T-helper 1 cell treated with Interleukin-12 subunit alpha and Interleukin-12 subunit beta and Interleukin-4 antibody, amounts not matched to agents 30 μg/mL and 1 μg/mL, for 36 hours (primary cell): ENCODE data around the gene HK2.

Source experiments
- H3K27ac Mint-ChIP-seq: one replicate; pipeline ENCODE4 v1.8.0; 2021; ENCODE audit warnings: mild to moderate bottlenecking, mixed read lengths
- H3K27me3 Mint-ChIP-seq: one replicate; pipeline ENCODE4 v1.8.0; 2021; ENCODE audit warnings: low read depth, mixed read lengths
- H3K36me3 Mint-ChIP-seq: one replicate; pipeline ENCODE4 v1.8.0; 2021; ENCODE audit warnings: low read depth, mixed read lengths
- H3K4me1 Mint-ChIP-seq: one replicate; pipeline ENCODE4 v1.8.0; 2021; ENCODE audit warnings: low read depth, mixed read lengths
- H3K4me3 Mint-ChIP-seq: one replicate; pipeline ENCODE4 v1.8.0; 2021; ENCODE audit warnings: mild to moderate bottlenecking, moderate library complexity, mixed read lengths
- H3K9me3 Mint-ChIP-seq: one replicate; pipeline ENCODE4 v1.8.0; 2021; ENCODE audit warnings: mixed read lengths

HK2 gene

DNA sequence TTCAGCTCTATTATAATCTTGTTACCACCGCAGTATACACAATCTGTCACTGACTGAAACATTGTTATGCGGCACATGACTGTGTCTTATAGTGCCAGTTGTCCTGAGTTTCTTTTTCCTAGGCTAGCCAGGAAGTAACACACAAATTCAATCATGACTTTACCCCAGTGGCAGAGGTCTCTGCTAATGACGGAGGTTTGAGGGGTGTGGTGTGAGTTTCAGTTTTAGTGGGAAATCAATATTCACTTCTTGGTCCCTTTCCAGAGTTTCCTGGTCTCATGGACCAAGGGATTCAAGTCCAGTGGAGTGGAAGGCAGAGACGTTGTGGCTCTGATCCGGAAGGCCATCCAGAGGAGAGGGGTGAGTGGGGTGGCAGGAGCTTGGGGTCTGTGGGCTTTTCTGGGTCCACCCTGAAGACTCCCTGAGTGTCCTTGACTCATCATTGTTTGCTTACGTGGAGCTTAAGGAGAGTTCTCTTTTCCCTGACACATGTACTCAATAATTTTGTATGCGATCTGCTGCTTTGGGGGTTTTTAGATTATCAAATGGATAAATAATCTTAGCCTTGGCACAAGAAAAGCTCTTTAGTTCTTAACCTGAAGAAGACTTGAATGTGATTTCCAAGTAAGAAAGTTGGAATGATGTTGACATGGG lies 39.2 kb downstream of the HK2 start:
- Mint-ChIP-seq H3K36me3 (peaks cover 33% of the 10 kb centered on the region), H3K9me3 (no peaks in the 10 kb centered on the region), H3K27me3 (no peaks in the 10 kb centered on the region), H3K4me1 (peaks cover 12% of the 10 kb centered on the region), H3K27ac (no peak overlapping the region), H3K4me3 (no peak overlapping the region)

GRCh38 chr2:74873678-74874640 lies 40.0 kb downstream of the HK2 start:
- H3K9me3 Mint-ChIP-seq = no peaks in the 10 kb centered on the region
- no peaks in the 10 kb centered on the region for H3K27me3 Mint-ChIP-seq
- peaks cover 6% of the 10 kb centered on the region for H3K4me1 Mint-ChIP-seq
- peaks cover 28% of the 10 kb centered on the region for H3K36me3 Mint-ChIP-seq
- no peak overlapping the region for H3K27ac Mint-ChIP-seq
- no peak overlapping the region for H3K4me3 Mint-ChIP-seq

- H3K27me3 Mint-ChIP-seq = no peaks in the 10 kb centered on the region
- H3K27ac Mint-ChIP-seq = peak overlapping the region; percentile 17
- H3K36me3 Mint-ChIP-seq = peaks cover 40% of the 10 kb centered on the region
- no peak overlapping the region for H3K4me3 Mint-ChIP-seq
- no peaks in the 10 kb centered on the region for H3K9me3 Mint-ChIP-seq
- H3K4me1 Mint-ChIP-seq = peaks cover 6% of the 10 kb centered on the region
Measured at GRCh38 chr2:74876081-74876886, 42.4 kb downstream of the HK2 start.

DNA sequence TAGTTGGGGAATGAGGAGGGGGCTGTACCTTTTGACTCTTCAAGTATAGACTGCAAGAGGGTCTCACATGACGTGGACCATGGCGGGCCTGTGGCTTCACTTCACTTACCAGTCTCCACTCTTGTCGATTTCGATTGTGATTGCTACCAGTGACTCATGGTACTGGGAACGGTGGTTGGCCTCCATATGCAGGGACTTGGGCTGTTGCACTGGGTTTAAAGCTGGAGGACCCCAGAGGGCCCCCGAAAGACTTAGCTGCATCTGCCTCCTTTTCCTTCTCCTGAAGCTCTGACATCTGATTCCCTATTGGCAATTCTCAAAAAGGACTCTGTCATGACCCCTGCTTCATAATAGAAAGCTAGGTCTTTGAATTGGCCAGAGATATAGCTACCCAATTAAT lies 43.4 kb downstream of the HK2 start:
- Mint-ChIP-seq H3K4me1 (peaks cover 6% of the 10 kb centered on the region), H3K27me3 (no peaks in the 10 kb centered on the region), H3K4me3 (no peak overlapping the region), H3K27ac (no peak overlapping the region), H3K36me3 (peaks cover 43% of the 10 kb centered on the region), H3K9me3 (no peaks in the 10 kb centered on the region)

DNA sequence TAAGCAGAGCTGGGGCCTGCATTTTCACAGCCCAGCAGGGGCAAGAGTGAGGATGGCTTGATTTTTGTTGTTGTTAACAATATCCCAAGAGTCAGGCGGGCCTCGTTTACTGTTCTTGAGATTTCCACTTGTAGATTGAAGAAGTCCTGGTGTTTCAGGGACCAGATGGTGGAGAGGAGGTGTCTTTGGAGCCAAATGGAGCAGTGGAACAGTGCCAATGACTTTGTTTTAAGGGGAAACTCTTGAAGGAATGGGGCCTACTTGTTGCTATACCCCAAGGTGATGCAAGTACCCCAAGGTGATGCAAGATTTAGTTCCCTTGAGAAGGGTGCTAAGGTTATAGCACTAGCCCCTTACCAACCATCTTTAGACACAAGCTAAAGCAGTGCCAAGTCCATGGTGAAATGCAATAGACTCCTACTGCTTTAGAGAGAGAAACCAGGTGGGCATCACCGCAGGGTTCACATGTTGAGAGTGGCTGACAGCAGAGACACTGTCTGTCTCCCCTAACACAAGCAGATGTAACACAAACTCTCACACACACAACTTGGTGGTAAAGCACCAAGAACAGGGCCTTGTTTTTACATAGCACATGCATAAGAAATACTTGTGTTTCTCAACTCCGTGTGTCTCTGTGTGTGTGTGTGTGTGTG lies 44.0 kb downstream of the HK2 start:
- Mint-ChIP-seq H3K27ac (no peak overlapping the region), H3K4me1 (peaks cover 6% of the 10 kb centered on the region), H3K36me3 (peaks cover 43% of the 10 kb centered on the region), H3K4me3 (no peak overlapping the region), H3K9me3 (no peaks in the 10 kb centered on the region), H3K27me3 (no peaks in the 10 kb centered on the region)

GRCh38 chr2:74878551-74878950 lies 44.6 kb downstream of the HK2 start:
- Mint-ChIP-seq H3K27ac (no peak overlapping the region), H3K4me1 (peaks cover 6% of the 10 kb centered on the region), H3K4me3 (no peak overlapping the region), H3K27me3 (no peaks in the 10 kb centered on the region), H3K36me3 (peaks cover 40% of the 10 kb centered on the region), H3K9me3 (no peaks in the 10 kb centered on the region)

GRCh38 chr2:74880054-74880728 lies 46.3 kb downstream of the HK2 start:
- H3K4me1 Mint-ChIP-seq = peaks cover 6% of the 10 kb centered on the region
- no peak overlapping the region for H3K27ac Mint-ChIP-seq
- no peak overlapping the region for H3K4me3 Mint-ChIP-seq
- H3K36me3 Mint-ChIP-seq = peaks cover 39% of the 10 kb centered on the region
- no peaks in the 10 kb centered on the region for H3K27me3 Mint-ChIP-seq
- no peaks in the 10 kb centered on the region for H3K9me3 Mint-ChIP-seq

DNA sequence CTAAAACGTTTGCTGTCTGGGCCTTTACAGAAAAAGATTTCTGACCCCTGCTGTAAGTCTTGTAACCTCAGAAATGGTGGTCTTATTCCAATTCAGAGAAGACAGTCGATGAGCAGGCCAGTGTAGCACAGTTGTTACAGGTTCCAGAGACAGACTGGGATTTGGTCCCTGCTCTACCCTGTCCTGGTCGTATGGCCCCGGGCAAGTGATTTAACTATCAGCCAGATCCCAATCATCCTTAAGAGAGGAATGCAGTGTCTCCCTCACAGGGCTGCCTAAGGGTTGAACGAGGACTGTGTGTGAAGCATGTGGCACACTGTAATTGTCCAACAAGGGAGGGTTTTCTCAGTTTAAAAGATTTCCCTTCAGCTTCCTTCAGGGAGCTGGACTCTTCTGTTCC lies 47.2 kb downstream of the HK2 start:
- Mint-ChIP-seq H3K36me3 (peaks cover 44% of the 10 kb centered on the region), H3K9me3 (no peaks in the 10 kb centered on the region), H3K27me3 (no peaks in the 10 kb centered on the region), H3K4me3 (no peak overlapping the region), H3K4me1 (peaks cover 2% of the 10 kb centered on the region), H3K27ac (no peak overlapping the region)

- Mint-ChIP-seq H3K36me3 (peaks cover 46% of the 10 kb centered on the region), H3K27me3 (no peaks in the 10 kb centered on the region), H3K9me3 (no peaks in the 10 kb centered on the region), H3K27ac (no peak overlapping the region), H3K4me1 (no peaks in the 10 kb centered on the region), H3K4me3 (no peak overlapping the region)
Measured at GRCh38 chr2:74881626-74882298, 47.8 kb downstream of the HK2 start.

DNA sequence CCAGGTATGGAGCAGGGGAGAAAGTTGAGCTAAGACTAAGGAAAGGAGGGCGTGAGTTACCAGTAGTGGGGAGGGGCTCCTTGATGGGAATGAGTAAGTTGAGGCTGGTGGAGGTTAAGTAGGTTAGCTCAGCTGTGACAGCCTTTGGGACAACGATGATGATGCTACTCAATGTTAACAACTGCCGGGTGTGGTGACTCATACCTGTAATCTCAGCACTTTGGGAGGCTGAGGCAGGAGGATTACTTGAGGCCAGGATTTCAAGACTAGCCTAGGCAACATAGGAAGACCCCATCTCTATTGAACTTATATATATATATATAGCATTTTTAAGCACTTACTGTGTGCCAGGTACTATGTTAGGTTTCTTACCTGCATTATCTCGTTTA lies 48.4 kb downstream of the HK2 start:
- no peak overlapping the region for H3K4me3 Mint-ChIP-seq
- no peaks in the 10 kb centered on the region for H3K4me1 Mint-ChIP-seq
- H3K9me3 Mint-ChIP-seq = no peaks in the 10 kb centered on the region
- H3K27ac Mint-ChIP-seq = no peak overlapping the region
- peaks cover 49% of the 10 kb centered on the region for H3K36me3 Mint-ChIP-seq
- H3K27me3 Mint-ChIP-seq = no peaks in the 10 kb centered on the region

DNA sequence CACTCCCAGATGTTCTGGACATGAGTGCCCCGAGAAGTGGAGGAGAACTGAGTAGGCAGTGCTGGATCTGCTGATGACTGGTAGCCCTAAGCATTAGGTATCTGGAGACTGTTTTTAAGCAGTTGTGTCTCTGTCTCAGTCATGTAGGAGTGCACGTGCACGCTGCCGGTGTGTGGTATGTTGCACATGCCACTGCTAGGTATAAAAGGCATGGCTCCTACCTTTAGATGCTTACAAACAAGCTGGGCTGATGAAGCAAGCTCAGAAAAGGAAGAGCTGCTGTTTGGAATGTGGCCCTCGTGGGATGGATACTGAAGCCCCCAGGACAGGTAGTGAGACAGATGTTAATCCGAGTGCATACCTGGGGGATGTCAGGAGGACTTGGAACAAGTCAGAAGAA lies 49.1 kb downstream of the HK2 start:
- H3K27ac Mint-ChIP-seq = no peak overlapping the region
- no peaks in the 10 kb centered on the region for H3K4me1 Mint-ChIP-seq
- no peaks in the 10 kb centered on the region for H3K9me3 Mint-ChIP-seq
- peaks cover 47% of the 10 kb centered on the region for H3K36me3 Mint-ChIP-seq
- no peak overlapping the region for H3K4me3 Mint-ChIP-seq
- no peaks in the 10 kb centered on the region for H3K27me3 Mint-ChIP-seq

DNA sequence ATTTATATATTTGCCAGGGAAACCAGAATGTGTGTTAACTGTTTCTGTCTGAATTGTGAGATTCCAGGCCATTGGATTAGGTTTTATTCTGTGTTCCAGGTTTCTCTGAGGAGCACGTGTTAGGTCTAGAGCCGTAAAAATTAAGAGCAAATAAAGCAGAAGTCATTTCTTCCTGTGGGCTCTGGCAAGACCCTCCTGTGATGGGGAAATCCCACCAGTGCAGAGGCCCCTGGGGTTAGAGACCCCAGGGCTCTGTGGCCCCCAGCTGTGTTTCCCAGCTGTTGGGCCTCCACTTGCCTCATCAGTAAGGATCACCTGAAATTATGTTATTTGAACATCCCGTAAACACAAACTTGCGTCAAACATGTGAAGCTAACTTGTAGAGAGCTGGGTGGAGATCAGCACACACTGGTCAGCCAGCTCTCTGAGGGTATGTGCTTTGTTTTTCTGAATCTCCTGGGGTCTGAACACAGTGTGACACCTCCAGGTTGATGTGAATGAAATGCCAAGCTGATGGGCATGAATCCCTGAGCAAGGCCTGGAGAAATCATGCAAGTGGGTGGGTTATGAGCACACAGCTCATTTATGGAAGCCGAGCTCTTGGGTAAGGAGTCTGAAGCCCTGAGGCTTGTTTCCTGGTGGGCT lies 50.3 kb downstream of the HK2 start:
- Mint-ChIP-seq H3K27me3 (no peaks in the 10 kb centered on the region), H3K27ac (no peak overlapping the region), H3K4me1 (no peaks in the 10 kb centered on the region), H3K36me3 (peaks cover 49% of the 10 kb centered on the region), H3K9me3 (no peaks in the 10 kb centered on the region), H3K4me3 (no peak overlapping the region)

DNA sequence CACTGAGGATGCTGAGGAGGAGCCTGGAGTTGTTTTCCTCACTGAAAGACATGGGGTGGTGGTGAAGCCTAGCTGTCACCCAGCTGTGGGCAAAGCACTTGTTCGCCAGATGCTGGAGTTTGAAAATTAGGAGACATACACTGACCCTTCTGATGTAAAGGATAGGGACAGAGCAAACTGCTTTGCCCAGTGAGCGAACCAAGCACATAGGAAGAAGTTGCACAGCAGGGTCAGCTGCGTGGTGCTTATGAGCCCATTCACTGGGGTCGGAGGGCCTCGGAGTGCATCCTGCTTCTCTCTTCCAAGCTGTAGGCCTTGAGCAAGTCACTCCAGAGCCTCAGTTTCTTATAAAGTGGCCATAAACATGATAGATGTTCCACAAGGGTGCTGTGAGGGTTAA lies 50.9 kb downstream of the HK2 start:
- Mint-ChIP-seq H3K4me3 (no peak overlapping the region), H3K4me1 (no peaks in the 10 kb centered on the region), H3K27me3 (no peaks in the 10 kb centered on the region), H3K27ac (no peak overlapping the region), H3K36me3 (peaks cover 50% of the 10 kb centered on the region), H3K9me3 (no peaks in the 10 kb centered on the region)
